SU-DHL-6 (cell line): ENCODE measurements around the gene S1PR1.

Experiments used
- EZH2phosphoT487 ChIP-seq: fragments of 200-600 bp; sonication (generic), shearing (Covaris generic); conservative IDR thresholded peaks from 2 replicates; pipeline ENCODE4 v1.6.1; 2018; ENCODE audit warnings: mild to moderate bottlenecking, antibody characterized with exemption, low read length, moderate library complexity, mixed read lengths
- TF ChIP-seq, protein P1 (sequence below): fragments of 200-600 bp; sonication (generic); IDR thresholded peaks from one replicate; pipeline ENCODE4 v1.5.1; 2017; ENCODE audit warnings: antibody characterized with exemption, mild to moderate bottlenecking, low read length, moderate library complexity; ENCODE audit not compliant: insufficient read depth, poor library complexity, severe bottlenecking

DNA sequence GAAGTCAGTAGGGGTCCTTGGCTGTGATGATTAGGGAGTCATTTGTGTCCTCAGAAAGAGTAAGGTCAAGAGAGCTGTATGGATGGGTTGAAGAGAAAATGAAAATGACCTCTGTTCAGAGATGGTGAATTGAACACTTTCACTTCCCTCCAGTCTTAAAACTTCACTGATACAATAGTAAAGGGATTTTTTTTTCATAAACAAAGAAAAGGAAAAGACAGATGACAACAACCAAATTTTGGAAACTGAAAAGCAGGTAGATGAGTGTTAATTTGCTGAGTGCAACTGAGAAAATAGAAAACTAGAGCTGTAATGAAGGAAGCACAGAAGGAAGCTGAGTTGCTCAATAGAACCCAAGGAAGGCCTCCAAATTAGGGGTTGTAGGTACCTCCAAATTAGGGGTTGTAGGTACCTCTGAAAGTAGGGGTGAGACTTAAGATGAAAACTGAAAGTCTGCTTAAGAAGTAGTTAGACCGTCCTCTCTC, 14.8 kb upstream of the S1PR1 start:
- TF ChIP-seq, protein P1, sequence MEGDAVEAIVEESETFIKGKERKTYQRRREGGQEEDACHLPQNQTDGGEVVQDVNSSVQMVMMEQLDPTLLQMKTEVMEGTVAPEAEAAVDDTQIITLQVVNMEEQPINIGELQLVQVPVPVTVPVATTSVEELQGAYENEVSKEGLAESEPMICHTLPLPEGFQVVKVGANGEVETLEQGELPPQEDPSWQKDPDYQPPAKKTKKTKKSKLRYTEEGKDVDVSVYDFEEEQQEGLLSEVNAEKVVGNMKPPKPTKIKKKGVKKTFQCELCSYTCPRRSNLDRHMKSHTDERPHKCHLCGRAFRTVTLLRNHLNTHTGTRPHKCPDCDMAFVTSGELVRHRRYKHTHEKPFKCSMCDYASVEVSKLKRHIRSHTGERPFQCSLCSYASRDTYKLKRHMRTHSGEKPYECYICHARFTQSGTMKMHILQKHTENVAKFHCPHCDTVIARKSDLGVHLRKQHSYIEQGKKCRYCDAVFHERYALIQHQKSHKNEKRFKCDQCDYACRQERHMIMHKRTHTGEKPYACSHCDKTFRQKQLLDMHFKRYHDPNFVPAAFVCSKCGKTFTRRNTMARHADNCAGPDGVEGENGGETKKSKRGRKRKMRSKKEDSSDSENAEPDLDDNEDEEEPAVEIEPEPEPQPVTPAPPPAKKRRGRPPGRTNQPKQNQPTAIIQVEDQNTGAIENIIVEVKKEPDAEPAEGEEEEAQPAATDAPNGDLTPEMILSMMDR = no peak
- TF ChIP-seq EZH2phosphoT487 = no peak
